Measurements from ENCODE around the gene ATG2B.

DNA sequence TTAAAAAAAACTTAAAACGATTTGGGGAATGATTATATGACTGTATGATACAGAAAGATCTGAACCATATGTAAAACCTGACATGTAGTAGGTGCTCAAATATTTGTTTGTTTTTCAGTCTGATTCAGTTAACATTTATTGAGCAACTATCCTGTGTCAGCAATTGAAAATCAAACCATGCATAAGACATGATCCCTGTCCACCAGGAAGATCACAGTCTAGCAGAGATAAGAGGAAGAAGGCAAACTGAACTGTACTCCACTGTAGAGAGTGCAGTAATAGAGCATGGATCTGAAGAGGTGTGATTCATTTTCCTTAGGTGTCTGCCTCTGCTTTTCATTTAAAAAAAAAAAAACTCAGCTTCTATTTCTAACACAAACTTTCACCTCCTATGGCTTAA, 20.9 kb upstream of the ATG2B start:
- TF ChIP-seq, protein P1, sequence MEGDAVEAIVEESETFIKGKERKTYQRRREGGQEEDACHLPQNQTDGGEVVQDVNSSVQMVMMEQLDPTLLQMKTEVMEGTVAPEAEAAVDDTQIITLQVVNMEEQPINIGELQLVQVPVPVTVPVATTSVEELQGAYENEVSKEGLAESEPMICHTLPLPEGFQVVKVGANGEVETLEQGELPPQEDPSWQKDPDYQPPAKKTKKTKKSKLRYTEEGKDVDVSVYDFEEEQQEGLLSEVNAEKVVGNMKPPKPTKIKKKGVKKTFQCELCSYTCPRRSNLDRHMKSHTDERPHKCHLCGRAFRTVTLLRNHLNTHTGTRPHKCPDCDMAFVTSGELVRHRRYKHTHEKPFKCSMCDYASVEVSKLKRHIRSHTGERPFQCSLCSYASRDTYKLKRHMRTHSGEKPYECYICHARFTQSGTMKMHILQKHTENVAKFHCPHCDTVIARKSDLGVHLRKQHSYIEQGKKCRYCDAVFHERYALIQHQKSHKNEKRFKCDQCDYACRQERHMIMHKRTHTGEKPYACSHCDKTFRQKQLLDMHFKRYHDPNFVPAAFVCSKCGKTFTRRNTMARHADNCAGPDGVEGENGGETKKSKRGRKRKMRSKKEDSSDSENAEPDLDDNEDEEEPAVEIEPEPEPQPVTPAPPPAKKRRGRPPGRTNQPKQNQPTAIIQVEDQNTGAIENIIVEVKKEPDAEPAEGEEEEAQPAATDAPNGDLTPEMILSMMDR (conservative IDR thresholded peaks at IDR 0.05; ENCODE audit: low read length) = no peak
- no peak for TF ChIP-seq EZH2phosphoT487 (IDR thresholded peaks at IDR 0.05; ENCODE audit: borderline replicate concordance, low read depth, low read length)

All from OCI-LY7 (cell line).